GM21360 (cell line): ENCODE data around the gene MYO1E.
"Not testable (repeated sequence)": the region's sequence is repeated elsewhere in the genome, so short reads cannot be mapped to it uniquely, and the experiment has no call there.

Experiments
- ATAC-seq: cut with Tn5 transposase; IDR thresholded peaks from one replicate; pipeline ENCODE4 v1.9.1; 2021; ENCODE audit warnings: mild to moderate bottlenecking, moderate library complexity; ENCODE audit not compliant: unreplicated experiment

The MYO1E gene

GRCh38 chr15:59372352-59373211, at the start of gene MYO1E:
TSS of gene MYO1E (minus strand) at chr15:59372871. CDS start at chr15:59372500, 371 bp downstream.
- ATAC-seq, result no peak

GRCh38 chr15:59420986-59421618, 48.4 kb upstream of the MYO1E start:
- no peak for ATAC-seq

GRCh38 chr15:59420108-59420507, 47.4 kb upstream of the MYO1E start:
- ATAC-seq, result no peak

DNA sequence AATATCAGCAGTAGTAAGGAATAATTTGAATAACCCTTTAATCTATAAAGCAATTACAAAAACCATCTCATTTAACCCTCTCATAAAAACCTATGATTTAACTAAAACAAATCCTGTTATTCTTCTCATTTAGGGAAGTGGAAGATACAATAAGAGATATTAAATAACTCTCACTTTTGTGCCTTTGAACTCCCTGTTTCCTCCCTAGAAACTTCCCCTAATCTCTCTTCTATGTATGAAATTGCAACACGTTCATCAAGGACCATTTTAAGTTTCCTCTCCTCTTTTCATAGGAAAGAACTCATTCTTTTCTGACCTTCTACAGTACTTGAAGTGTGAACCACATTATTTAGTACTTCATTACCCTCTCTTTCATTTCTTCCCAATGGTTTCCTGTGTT, 46.5 kb upstream of the MYO1E start:
- ATAC-seq, result no peak

- ATAC-seq, result no peak
These were observed 44.1 kb upstream of the MYO1E start for GRCh38 chr15:59416816-59417215.

- no peak for ATAC-seq
These were observed 40.9 kb upstream of the MYO1E start for GRCh38 chr15:59413577-59413976.

DNA sequence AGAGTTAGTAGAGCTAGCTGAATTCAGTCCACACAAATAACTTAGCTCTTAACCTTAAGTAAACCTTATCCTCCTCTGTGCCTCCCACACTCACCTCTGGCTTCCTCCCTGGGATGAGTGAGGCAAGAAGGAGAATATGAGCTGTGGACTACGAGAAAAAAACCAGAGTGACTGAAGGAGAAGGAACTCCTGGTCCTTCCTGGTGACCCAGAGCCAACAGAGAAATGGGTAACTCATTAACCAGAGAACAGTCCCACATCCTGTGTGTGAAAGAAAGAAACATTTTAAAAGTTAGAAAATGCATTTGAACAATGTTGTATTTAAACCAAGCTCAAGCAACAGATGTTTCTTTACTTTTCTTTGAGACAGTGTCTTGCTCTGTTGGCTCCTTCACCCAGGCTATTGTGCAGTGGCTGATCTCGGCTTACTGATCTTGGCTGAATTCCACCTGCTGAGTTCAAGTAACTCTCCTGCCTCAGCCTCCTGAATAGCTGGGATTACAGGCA, 37.8 kb upstream of the MYO1E start:
- no peak for ATAC-seq

DNA sequence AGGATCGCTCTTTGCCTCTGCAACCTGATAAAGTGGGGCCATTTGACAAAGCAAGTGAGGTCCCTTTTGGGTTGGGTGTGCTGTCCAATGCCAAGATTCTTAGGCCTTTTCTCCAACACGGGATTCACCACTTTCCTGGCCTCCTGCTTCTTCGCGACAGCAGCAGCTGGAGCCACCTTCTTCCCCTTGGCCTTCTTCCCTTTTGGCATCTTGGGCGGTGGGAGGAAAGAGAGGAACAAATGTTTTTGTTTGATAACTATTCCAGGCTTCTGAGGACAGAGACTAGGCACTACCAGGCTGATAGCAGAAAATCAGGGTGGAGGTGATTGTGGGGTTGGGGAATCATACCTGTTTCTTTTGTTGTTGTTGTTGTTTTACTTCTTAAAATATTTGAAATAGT, 35.3 kb upstream of the MYO1E start:
- ATAC-seq, result no peak

- ATAC-seq, result peak; percentile 40
These were observed 33.8 kb upstream of the MYO1E start for GRCh38 chr15:59406446-59406845.

- no peak for ATAC-seq
These were observed 32.4 kb upstream of the MYO1E start for GRCh38 chr15:59405079-59405478.

- ATAC-seq, result no peak
These were observed 29.3 kb upstream of the MYO1E start for GRCh38 chr15:59401824-59402569.

- not testable (repeated sequence) for ATAC-seq
These were observed 28.6 kb upstream of the MYO1E start for GRCh38 chr15:59401051-59401823.

DNA sequence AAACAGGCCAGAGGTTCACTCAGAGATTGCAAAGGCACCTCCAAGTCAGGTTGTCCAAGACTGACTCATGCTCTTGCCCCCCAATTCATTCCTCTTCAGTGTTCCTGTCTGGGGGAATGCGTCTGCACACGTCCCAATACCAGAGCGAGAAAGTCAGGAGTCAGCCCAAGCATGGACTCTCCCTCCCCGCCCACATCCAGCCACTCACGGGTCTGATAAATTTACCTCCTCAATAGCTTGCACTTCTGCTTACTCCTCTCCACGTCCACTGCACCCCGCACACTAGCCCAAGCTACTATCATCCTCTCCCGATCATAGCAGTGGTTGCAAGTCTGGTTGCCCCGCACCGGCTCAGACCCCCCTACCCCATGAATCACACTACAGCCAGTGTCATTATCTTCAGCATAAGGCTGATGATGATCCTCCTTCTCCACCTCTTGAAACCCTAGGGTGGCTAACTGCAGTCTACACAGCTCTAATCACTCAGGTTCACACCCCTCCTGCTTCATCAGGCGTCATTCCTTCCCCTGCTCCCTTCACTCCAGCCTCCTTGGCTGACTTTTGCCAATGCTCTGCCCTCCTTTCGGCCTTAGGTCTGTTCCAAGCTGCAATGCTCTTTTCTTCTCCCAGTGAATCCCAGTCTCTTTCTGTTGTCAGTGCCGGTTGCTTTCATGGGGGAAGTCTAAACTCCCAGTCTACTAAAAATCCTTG, 27.6 kb upstream of the MYO1E start:
- peak; percentile 22 for ATAC-seq

GRCh38 chr15:59399465-59400102, 26.9 kb upstream of the MYO1E start:
- peak; percentile 74 for ATAC-seq

DNA sequence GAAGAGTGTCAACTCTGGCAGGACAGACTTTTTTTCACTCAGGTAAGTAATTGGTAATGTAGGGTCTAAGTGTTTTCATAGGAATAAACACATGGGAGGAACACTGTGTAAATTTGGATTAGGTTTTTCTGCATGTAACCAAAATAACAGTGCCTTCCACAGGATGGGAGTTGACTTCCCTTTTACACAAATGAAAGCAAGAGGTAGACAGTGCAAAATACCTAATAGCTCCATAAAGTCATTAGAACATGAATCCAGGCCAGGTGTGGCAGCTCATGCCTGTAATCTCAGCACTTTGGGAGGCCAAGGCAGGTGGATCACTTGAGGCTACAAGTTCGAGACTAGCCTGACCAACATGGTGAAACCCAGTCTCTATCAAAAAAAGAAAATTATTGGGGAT, 25.5 kb upstream of the MYO1E start:
- no peak for ATAC-seq

GRCh38 chr15:59396679-59397078, 24.0 kb upstream of the MYO1E start:
- no peak for ATAC-seq

GRCh38 chr15:59396211-59396610, 23.5 kb upstream of the MYO1E start:
- ATAC-seq, result no peak

GRCh38 chr15:59394166-59394661, 21.5 kb upstream of the MYO1E start:
- ATAC-seq, result no peak

DNA sequence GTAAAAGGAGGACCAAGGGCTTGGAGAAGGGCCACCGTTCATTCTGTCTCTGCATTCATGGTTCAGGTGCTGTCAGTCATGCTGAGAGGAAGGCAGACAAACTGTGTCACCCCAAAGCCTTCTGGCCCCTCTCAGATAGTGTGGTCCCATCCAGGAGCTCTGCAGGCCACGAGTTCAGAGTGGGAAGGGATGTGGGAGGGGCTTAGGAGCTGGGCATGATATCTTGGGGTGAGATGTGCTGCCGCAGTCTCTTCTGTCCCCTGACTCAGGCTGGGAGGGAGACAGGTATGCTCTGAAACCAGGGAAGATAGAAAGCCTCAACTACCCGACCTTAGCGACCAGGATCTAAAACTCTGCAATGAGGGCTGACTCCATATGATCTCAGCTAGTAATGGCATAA, 19.6 kb upstream of the MYO1E start:
- ATAC-seq, result no peak
